Measurements from ENCODE around the gene ATP5MC3.

ATP5MC3 gene

GRCh38 chr2:175168564-175168945 is 13.0 kb downstream of the ATP5MC3 start:
- no peak for DNase-seq (ENCODE audit: low read depth in 2 of 3, low spot score in 1 of 3)

GRCh38 chr2:175167792-175168563 is 13.5 kb downstream of the ATP5MC3 start, which contains the start of gene ATF2:
Gene ATF2, minus strand, starts transcription at chr2:175168203. Its CDS starts 31,760 bp downstream, at chr2:175136443.
- DNase-seq (ENCODE audit: low read depth in 2 of 3, low spot score in 1 of 3) = peak; percentile 94 to 97 (median 96)

- DNase-seq (ENCODE audit: low read depth in 2 of 3, low spot score in 1 of 3) = peak in 1 of 3 donors; percentile 3
These were observed 14.3 kb downstream of the ATP5MC3 start for GRCh38 chr2:175167076-175167791.

GRCh38 chr2:175166216-175166824 is 15.2 kb downstream of the ATP5MC3 start:
- no peak for DNase-seq (ENCODE audit: low read depth in 2 of 3, low spot score in 1 of 3)

- no peak for DNase-seq (ENCODE audit: low read depth in 2 of 3, low spot score in 1 of 3)
These were observed 17.3 kb downstream of the ATP5MC3 start for GRCh38 chr2:175164235-175164634.

GRCh38 chr2:175158894-175159293 is 22.6 kb downstream of the ATP5MC3 start:
- DNase-seq (ENCODE audit: low read depth in 2 of 3, low spot score in 1 of 3) = no peak

GRCh38 chr2:175156534-175156933 is 25.0 kb downstream of the ATP5MC3 start:
- no peak for DNase-seq (ENCODE audit: low read depth in 2 of 3, low spot score in 1 of 3)

- no peak for DNase-seq (ENCODE audit: low read depth in 2 of 3, low spot score in 1 of 3)
These were observed 26.8 kb downstream of the ATP5MC3 start for GRCh38 chr2:175154661-175155082.

GRCh38 chr2:175152242-175152641 is 29.3 kb downstream of the ATP5MC3 start:
- no peak for DNase-seq (ENCODE audit: low read depth in 2 of 3, low spot score in 1 of 3)

GRCh38 chr2:175151791-175152190 is 29.7 kb downstream of the ATP5MC3 start:
- no peak for DNase-seq (ENCODE audit: low read depth in 2 of 3, low spot score in 1 of 3)

GRCh38 chr2:175147186-175147585 is 34.3 kb downstream of the ATP5MC3 start:
- DNase-seq (ENCODE audit: low read depth in 2 of 3, low spot score in 1 of 3) = no peak

GRCh38 chr2:175143678-175144077 is 37.8 kb downstream of the ATP5MC3 start:
- no peak for DNase-seq (ENCODE audit: low read depth in 2 of 3, low spot score in 1 of 3)

GRCh38 chr2:175143191-175143590 is 38.3 kb downstream of the ATP5MC3 start:
- DNase-seq (ENCODE audit: low read depth in 2 of 3, low spot score in 1 of 3) = no peak

GRCh38 chr2:175140332-175140731 is 41.2 kb downstream of the ATP5MC3 start:
- DNase-seq (ENCODE audit: low read depth in 2 of 3, low spot score in 1 of 3) = no peak

GRCh38 chr2:175137793-175138192 is 43.7 kb downstream of the ATP5MC3 start:
- no peak for DNase-seq (ENCODE audit: low read depth in 2 of 3, low spot score in 1 of 3)

- DNase-seq (ENCODE audit: low read depth in 2 of 3, low spot score in 1 of 3) = no peak
These were observed 44.9 kb downstream of the ATP5MC3 start for GRCh38 chr2:175136334-175137215.

- DNase-seq (ENCODE audit: low read depth in 2 of 3, low spot score in 1 of 3) = no peak
These were observed 45.6 kb downstream of the ATP5MC3 start for GRCh38 chr2:175135862-175136261.

GRCh38 chr2:175135177-175135576 is 46.3 kb downstream of the ATP5MC3 start:
- no peak for DNase-seq (ENCODE audit: low read depth in 2 of 3, low spot score in 1 of 3)

- no peak for DNase-seq (ENCODE audit: low read depth in 2 of 3, low spot score in 1 of 3)
These were observed 50.3 kb downstream of the ATP5MC3 start for GRCh38 chr2:175131252-175131651.

- no peak for DNase-seq (ENCODE audit: low read depth in 2 of 3, low spot score in 1 of 3)
These were observed 54.8 kb downstream of the ATP5MC3 start for GRCh38 chr2:175126661-175127060.
